Renal pelvis (tissue), 4 donors: Measurements from ENCODE around the gene LY6G5B. TPM values are rescaled to one million over a fixed set of nuclear protein-coding genes. Genes with fewer than 3 reads are reported as not detected.
A peak's percentile ranks its signal among the peaks of the same experiment; 100 is the strongest.

ENCODE experiments used
- DNase-seq: peaks from one replicate; pipeline ENCODE4 v3.0.0-alpha.2; 2013
- polyA plus RNA-seq, 3 donors: library from polyadenylated mRNA; unstranded; fragments of 120-200 nt; gene quantifications; one replicate each; pipeline ENCODE4 v1.2.1, GENCODE V29; 2013; ENCODE audit not compliant: insufficient read length in 3 of 3

The LY6G5B gene
- polyA plus RNA-seq, 3 donors = 19.0 to 38.1 (median 35.1) TPM

DNA sequence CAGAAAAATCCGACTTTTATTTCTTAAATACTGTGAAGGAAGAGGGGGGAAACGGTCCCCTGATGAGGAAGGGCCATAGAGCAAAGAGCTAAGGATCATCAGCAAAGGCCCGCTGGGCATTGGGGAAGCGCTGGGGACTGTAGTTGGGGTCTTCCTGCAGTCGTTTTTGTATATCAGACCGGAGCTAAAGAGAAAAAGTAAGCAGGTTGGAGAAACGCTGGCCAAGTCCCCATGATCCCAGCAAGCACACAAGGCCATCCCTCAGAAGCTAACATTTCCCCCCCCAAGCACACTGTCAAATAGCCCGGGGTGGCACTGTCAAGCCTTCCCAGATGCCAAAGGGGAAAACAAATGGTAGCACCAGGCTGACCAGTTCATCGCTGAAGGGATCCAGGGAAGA lies 30.7 kb upstream of the LY6G5B start:
- no peak for DNase-seq

DNA sequence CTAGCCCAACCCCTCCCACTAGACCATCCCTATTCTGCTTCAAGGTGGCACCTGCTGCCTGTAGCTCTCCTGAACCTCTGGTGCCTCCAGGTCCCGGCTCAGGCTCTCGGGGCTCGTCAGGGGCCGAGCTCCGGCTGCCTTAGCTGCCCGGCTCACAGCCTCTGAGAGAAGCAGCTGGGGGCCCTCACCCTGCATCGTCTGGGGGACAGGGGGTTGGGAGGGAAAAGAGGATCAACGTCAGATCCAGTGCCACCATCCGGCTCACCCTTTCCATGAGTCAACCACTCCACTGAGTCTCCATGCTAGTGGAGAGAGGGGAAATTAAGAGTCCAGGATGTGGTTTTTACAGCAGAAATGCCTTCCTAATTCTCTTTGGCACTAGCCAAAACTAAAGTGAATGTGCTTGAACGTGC lies 30.3 kb upstream of the LY6G5B start:
- no peak for DNase-seq

DNA sequence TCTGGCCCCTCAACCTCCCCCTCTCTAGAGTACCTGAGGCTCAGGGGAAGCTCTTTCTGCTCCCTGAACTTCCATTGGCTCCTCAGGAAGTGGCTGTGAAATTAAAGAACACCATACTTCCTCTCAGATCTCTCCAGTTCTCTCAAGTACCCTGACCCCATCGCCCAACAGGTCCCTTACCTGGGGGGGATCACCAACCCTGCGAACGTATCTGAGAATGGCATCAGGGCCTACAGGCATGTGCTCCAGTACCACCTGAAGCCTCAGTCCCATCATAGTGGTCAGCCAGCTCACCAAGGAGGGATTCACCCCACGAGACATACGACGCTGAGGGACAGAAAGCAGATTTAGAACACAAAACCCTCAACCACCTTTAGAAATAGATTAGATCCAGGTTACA lies 29.2 kb upstream of the LY6G5B start:
- no peak for DNase-seq

DNA sequence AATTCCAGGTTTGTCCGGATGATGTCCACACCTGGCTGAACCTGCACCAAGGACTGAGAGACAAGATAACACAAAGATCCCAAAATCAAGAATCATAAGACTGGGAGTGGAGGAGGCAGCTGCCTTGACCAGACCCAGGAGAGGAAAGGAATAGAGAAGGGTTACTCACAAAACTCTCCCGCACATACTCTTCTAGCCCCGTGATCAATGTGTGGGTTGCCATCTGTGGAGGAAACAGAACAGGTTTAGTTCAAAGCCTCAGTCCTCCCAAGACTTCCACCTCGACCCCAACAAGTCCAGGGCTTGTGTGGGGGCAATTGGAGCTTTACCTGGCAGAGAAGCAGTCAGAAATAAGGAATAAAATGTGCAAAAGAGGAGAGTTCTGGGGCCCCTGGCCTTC lies 28.4 kb upstream of the LY6G5B start:
- DNase-seq = no peak

DNA sequence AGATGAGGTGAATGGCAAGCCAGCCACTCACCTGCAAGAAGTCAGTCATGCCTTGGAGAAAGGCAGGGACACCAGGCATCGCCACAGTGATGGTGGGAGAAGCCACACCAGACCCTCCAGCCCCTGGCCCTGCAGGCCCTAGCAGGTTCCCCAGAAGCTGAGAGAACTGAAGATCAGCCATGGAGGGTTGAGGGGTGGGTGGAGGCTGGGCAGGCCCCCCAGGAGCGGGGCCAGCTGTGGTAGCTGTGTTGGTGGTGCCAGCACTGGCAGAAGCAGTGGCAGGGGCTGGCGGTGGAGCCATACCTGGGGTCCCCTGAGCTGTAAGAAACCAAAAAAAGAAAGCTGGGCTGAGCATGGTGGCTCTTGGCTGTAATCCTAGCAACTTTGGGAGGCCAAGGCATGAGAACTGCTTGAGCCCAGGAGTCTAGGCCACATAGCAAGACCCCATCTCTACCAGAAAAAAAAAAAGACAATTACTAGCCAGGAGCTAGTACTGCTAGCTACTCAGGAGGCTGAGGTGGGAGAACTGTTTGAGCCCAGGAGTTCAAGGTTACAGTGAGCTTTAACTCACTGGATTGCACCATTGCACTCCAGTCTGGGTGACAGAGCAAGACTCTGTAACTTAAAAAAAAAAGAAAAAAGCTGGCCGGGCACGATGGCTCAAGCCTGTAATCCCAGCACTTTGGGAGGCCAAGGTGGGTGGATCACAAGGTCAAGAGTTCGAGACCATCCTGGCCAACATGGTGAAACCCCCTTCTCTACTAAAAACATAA lies 26.8 kb upstream of the LY6G5B start:
- DNase-seq = no peak

DNA sequence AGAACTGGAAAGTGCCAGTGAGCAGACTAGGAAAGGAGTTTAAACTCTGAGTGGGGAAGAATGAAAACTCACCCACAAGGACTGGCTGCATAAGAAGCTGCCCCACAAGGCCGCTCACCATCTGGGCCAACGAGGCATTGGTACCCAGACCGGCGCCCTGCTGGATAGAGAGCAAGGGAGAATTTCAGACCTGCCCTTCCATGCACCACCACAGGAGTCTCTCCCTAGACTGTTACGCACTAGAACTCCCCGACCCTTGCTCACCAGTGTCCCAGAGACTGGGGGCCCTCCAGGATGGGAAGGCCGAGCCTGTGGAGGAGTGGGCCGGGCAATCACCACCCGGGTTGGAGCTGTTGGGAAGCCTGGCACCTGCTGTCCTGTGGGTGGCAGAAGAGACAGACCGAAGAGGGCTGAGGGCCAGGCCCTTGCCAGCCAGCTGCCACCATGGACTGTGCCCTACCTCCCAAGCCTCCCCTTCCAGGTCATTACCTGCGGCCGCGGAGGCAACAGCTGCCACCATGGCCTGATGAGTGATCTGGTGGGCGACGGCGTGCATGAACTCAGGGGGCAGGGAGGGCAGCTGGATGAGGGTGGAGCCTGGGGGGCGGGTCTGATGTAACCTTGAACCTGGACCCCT lies 25.8 kb upstream of the LY6G5B start:
- no peak for DNase-seq

DNA sequence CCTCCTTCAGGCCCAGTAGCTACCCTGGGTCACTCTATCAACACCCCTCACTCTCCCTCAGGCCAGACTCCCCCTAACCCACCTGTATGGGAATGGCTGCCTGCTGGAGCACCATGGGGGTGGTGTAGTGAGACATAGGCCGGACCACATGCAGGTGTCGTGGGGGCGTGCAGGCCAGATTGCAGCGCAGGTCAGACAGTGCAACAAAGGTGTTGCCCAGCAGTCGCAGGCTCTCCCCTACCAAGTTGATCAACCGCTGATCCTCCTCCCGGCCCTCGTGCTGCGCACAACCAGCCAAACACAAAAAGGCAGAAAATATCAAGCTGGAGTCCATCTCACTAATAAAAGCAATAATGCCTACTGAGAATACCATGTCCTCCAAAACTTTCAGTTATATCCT lies 24.5 kb upstream of the LY6G5B start:
- no peak for DNase-seq

DNA sequence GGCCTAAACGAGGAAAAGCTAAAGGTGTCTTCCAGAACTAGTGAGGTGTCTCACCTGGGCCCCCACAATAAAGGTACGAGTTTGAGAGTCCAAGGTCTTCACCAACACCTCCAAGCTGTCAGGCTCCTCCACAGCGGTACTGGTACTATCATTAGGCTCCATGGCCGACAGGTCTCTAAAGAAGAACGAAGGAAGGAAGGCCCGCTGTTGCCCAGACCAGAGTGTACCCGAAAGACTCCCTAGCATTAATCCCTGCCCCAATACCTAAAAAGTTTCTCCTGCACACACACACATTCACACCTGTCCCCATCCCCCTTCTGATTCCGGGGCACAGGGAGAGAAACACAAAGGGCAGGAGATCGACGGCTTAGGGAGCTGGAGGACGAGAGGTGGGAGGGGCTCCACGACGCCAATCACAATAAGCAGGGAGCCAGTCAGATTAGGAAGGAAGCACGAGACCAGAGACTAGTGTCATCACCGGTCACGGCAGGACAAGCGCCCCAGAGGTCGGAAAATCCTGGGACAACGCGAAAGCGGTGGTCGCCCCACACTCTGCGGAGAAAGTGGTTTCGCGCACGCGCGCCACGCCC lies 18.1 kb upstream of the LY6G5B start:
- DNase-seq = peak; percentile 75

DNA sequence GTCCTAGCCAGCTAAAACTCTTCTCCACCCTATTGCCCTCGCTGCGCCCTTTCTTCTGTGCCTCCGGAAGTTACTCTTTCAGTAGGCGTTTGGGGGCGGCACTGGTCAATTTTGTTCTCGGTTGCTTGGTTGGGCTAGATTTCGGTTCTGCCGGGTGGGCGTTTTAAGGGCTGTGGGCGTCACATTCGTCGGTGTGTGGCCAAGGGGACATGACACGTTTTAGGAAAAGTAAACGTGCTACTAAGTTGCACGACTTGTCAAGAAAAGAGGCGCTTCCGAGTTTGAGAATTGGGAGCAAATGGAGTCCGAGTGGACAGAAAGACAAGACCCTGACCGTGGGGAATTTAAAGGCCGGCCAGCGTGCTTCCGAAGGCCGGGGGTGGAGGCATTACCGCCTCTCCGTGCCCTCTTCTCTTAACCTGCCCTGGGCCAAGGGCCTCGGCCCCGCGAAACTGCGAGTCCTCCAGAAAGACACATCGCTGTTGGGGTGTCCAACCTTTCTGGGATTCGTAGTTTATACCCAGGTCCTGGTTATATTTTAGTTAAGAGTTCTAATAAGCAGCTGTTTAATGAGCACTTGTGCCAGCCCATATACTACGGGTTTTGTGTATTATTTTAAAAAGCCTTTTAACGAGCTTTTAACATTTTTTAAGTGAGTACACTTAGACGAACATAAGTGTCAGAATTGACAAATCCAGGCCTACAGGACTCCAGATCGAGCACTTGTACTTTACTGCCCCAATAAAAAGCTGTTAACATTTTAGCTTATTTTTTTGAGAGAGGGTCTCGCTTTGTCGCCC lies 16.7 kb upstream of the LY6G5B start:
- peak; percentile 96 for DNase-seq

DNA sequence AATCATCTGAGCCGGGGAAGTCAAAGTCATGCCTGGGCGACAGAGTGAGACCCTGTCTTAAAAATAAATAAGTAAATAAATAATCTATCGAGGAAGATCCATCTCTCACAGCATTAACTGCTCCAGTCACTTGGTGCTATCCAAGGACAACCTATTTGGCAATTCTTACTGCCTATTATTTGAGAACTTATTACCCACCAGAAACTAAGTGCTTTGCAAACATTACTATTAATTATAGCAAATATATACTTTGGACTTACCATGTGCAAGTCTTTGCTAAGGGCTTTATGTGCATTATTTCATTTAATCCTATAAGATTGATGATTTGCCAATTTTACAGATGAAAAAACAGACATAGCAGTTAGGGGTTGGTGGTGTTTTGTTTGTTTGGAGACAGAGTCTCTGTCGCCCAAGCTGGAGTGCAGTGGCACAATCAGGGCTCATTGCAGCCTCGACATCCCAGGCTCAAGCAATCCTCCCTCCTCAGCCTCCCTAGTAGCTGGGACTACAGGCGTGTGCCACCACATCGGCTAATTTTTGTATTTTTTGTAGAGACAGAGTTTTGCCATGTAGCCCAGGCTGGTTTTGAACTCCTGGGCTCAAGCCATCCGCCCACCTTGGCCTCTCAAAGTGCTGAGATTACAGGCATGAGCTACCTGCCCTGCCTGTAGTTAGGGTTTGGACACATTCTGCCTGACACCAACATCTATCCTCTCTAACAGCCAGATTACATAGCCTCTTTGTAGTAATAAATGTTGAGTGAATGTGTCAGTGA lies 15.0 kb upstream of the LY6G5B start:
- DNase-seq = no peak

DNA sequence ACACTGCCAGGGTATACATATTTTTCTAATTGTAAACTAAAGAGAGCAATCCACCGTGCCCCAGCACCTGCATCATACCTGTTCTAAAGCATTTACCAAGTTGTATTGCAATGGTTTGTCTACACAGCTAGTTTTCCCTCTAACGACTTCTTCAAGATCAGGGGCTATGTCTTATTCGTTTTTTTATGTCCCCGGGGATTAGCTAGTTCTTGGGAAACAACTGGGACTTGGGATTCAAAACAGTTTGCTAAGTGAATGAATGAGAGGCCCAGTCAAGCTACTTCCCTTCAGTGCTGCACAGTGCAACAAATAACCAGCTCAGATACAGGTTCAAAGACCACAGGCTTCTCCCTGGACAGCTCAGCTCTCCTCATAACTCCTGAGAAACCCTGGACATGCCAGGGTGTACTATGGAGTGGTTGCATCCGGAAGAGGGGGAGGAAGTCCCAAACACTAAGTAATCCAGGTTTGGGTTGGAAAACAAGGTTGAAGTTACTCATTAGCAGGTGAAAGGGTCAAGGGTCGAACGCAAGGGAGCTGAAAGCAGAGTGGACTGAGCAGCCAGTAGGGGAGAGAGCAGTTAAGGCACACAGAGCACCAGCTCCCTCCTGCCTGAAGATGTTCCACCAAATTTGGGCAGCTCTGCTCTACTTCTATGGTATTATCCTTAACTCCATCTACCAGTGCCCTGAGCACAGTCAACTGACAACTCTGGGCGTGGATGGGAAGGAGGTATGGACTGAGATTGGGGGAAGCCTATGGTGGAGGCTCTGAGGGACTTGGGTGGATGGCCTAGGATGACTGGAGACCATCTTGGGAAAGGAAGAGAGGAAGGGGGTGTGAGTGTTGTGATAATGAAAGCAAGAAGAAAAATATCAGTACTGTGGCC lies 14.2 kb upstream of the LY6G5B start, which contains the start of gene APOM:
APOM (plus strand) TSS at position 546 of the 889 bp plus-strand sequence; CDS start at position 619, 73 bp downstream.
- DNase-seq = no peak

DNA sequence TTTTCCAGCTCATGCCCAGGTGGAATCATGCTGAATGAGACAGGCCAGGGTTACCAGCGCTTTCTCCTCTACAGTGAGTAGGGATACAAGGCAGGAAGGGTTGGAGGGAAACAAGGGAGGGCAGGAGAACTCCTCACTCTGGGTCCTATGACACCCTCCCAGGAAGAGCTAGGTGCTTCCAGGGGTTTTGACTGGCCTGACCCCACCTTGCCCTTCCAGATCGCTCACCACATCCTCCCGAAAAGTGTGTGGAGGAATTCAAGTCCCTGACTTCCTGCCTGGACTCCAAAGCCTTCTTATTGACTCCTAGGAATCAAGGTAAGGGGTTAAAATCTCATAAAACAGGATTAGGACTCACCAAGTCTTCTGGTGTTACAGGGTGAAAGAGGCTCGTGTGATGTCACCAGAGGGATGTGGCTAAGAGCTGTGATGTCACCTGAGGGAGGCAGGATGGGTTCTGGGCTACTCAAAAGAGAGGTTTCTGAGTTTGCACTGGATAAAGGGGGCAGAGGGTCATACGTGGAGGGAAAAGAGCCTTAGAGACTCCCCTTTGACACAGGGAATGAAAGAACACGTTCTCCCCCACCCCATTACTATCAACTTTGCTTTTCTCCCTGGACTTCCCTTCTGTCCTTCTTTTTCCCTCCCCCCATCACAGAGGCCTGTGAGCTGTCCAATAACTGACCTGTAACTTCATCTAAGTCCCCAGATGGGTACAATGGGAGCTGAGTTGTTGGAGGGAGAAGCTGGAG lies 12.2 kb upstream of the LY6G5B start:
- no peak for DNase-seq

DNA sequence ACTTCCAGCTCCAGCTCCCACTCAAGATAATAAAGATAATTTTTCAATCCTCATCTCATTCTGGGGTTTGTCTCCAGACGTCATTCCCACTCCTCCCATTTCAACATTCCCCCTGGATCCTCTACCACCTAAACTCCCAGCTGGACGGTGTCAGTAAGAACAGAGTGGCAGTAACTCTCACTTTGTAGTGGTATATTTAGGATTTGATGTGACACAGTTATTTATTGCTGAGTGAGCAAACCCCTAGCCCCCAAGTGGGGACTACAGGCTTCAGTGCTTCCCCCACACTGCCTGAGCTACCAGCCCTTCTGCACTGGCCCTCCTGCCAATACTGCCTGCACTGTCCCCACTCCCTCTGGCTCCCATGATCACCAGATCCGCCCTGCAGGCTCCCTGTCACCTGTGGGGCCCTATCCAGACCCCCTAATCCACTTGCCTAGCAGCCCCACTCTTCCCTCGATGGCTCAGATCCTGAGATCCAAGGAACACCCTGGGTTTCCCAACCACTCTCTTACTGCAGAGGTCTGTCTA lies 11.6 kb upstream of the LY6G5B start:
- DNase-seq = no peak

DNA sequence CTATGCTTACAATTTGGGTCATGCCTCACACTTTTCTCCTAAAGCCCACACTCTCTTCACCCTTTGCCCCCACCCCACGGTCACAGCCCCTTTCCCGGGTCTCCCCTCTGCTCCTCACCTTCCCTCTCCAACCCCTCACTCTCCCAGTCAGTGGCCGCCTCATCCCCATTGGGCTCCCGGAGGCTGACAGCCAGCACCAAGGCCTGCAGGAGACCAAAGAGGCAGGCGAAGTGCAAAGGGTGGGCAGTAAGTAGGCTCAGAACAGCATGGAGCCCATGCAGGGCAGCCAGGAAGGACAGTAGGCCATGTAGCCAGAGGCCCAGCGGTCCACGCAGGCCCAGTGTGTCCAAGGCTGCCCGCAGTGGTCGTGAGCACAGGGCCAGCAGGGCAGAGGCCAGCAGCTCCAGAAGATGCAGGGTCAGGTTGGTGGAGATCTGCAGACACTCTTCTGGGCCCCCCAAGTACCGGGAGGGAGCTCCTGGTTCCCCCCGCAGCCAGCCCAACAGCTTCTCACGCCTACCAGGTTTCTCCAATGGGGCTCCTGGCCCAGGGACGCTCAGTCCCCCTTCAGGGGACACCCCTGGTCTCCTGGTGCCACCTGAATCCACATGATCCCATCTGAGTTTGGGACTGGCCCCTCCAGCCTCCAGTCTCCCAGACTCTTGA lies 10.7 kb upstream of the LY6G5B start:
- no peak for DNase-seq

DNA sequence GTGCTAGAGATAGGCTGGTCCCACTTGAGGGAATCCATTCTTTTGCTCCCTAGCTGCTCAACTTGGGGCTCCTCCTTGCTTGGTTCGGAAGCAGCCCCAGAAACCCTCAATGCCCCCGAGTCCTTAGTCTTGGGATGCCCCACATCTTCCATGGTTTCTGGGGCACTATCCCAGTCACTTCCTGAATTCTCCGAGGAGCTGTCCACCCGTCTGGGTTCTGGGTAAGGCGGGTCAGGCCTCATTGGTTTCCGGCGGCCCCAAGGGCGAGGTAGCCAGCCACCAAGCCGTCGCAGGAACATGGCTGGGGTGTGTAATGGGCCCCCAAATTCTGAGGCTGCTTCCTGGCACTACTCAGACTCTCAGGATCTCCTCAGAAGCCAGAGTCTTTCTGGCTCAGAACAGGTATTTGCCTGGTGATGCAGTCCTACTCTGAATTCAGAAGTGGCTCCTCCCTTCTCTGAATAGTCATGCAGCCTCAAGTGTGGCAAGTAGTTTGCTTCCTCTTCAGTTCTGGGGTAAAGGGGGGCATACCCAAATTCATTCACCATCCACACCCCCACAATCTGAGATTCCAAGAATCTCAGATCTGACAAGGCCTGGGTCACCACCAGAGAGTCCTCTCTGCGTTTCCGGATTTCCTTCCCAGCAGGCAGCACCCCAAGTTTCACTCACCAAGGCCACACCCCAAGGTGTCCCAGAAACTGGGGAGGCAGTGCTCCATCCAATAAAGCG lies 10.0 kb upstream of the LY6G5B start:
- no peak for DNase-seq

DNA sequence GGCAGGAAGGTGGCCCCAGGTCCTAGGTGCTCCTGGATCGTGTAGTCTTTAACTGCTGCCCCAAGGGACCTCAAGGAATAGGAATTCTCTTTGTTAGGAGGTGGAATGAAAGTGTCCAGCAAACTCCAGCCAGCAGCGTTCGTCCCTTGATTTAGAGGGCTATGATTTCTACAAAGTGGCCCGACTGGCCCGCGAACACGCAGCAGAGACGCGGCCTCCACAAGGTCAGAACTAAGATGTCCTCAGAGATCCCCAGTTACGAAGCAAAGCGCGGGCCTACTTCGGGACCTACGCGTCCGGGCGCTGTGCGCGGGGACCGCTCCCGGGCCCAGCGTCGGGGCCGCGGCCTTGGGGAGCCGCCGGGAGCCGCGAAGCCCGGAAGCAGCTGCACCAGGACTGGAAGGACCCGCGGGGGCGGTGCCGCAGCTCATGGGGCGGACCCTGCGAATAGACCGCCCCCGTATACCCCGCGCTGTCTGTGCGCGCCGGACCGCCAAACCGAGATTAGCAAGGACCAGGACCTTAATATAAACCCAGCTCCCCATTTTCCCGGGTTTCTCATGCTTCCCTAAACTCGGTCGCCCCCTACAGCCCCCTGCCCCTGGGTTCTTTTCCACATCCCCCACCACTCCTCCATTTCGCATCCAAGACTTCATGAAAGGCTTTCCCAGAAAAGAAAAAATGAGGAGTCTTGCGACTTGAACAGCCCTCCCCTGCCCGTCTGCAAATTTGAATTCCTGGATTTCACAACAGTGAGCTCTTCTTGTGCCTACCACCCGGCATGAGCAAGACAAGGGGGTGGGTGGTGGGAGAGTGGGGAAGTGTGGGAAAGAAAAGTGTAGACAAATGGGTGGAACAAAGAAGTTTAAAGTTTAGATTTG lies 9.2 kb upstream of the LY6G5B start, which contains the start of gene C6orf47:
C6orf47 (minus strand) TSS at position 398 of the 881 bp plus-strand sequence. CDS start 831 bp downstream, outside the sequence.
- DNase-seq = peak; percentile 88
